ENCODE measurements around the gene PTPMT1.
"Not testable (repeated sequence)": the region's sequence is repeated elsewhere in the genome, so short reads cannot be mapped to it uniquely, and the experiment has no call there.

The PTPMT1 gene

DNA sequence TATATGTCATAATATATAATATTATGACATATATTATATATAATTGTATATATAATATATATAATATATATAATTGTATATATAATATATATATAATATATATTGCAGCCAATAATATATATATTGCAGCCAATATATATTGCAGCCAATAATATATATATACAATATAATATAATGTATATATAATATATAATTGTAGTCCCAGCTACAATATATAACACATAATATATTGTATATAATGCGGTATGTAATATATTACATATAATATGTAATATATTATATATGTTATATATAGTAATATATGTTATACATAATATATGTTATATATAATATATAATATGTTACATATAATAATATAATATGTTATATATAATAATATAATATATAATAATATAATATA, 6.7 kb upstream of the PTPMT1 start:
- in situ Hi-C loops (cut with HindIII; ENCODE audit: low sequenced_read_pairs), result no loop called here
- no peak overlapping the region for H3K4me3 ChIP-seq (ENCODE audit: low read depth, low read length)
- DNase-seq (ENCODE audit: low read depth), result no peak
- TF ChIP-seq, protein P1, sequence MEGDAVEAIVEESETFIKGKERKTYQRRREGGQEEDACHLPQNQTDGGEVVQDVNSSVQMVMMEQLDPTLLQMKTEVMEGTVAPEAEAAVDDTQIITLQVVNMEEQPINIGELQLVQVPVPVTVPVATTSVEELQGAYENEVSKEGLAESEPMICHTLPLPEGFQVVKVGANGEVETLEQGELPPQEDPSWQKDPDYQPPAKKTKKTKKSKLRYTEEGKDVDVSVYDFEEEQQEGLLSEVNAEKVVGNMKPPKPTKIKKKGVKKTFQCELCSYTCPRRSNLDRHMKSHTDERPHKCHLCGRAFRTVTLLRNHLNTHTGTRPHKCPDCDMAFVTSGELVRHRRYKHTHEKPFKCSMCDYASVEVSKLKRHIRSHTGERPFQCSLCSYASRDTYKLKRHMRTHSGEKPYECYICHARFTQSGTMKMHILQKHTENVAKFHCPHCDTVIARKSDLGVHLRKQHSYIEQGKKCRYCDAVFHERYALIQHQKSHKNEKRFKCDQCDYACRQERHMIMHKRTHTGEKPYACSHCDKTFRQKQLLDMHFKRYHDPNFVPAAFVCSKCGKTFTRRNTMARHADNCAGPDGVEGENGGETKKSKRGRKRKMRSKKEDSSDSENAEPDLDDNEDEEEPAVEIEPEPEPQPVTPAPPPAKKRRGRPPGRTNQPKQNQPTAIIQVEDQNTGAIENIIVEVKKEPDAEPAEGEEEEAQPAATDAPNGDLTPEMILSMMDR (IDR thresholded peaks at IDR 0.05; ENCODE audit: low read depth, low read length, missing control alignments), result no peak

DNA sequence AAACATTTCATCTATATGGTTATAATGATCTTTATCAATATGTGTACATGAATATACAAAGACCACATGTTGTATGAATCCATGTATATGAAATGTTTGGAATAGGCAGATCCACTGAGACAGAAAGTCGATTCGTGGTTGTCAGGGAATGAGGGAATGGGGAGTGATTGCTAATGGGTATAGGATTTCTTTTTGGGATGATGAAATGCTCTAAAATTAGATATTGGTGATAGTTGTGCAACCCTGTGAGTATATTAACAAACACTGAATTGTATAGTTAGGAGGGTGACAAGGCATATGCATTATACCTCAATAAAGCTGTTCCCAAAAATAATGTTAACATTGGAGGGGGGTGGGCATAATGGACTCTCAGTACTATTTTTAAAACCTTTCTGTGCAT, 5.0 kb upstream of the PTPMT1 start:
- no peak overlapping the region for H3K4me3 ChIP-seq (ENCODE audit: low read depth, low read length)
- TF ChIP-seq, protein P1 (IDR thresholded peaks at IDR 0.05; ENCODE audit: low read depth, low read length, missing control alignments), result no peak
- in situ Hi-C loops (cut with HindIII; ENCODE audit: low sequenced_read_pairs), result no loop called here
- DNase-seq (ENCODE audit: low read depth), result no peak

DNA sequence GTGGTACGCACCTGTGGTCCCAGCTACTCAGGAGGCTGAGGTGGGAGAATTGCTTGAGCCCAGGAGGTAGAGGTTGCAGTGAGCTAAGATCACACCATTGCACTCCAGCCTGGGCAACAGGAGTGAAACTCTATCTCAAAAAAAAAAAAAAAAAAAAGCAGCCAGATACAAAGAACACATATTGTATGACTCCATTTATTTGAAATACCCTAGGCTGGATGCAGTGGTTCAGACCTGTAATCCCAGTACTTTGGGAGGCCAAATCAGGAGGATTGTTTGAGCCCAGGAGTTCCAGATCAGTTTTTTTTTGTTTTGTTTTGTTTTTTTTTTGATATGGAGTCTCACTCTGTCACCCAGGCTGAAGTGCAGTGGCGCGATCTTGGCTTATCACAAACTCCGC, 3.0 kb upstream of the PTPMT1 start:
- H3K4me3 ChIP-seq (ENCODE audit: low read depth, low read length); in situ Hi-C loops (cut with HindIII; ENCODE audit: low sequenced_read_pairs); DNase-seq (ENCODE audit: low read depth): not testable (repeated sequence)

DNA sequence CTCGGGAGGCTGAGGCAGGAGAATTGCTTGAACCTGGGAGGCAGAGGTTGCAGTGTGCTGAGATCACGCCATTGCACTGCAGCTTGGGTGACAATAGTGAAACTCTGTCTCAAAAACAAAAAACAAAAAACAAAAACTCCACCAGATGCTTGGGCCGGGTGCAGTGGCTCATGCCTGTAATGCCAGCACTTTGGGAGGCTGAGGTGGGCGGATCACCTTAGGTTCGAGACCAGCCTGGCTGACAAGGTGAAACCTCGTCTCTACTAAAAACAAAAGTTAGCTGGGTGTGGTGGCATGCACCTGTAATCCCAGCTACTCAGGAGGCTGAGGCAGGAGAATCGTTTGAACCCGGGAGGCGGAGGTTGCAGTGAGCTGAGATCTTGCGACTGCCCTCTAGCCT, 1.0 kb upstream of the PTPMT1 start:
- DNase-seq (ENCODE audit: low read depth); in situ Hi-C loops (cut with HindIII; ENCODE audit: low sequenced_read_pairs): not testable (repeated sequence)
- H3K4me3 ChIP-seq (ENCODE audit: low read depth, low read length), result peak overlapping the region; percentile 84

DNA sequence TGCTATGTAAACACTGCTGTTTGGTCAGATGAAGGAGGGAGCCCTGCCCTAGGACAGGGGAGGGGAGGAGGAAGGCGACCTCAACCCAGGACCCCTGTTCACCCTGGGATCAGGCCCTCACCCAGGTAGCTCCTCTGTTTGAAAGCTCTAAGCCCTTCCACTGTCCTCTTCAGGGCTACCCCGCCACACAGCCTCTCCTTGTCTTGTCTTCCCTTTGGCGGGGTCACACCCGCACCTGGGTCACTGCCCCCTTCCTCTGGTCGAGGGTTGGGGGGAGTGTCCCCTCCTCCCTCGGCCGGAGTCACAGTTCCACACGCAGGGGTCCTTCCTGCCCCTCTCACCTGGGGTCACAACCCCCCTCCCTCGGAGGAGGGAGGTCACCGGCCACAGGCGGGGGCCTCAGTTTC, 463 bp upstream of the PTPMT1 start:
- in situ Hi-C loops (cut with HindIII; ENCODE audit: low sequenced_read_pairs), result no loop called here
- peak overlapping the region; percentile 84 for H3K4me3 ChIP-seq (ENCODE audit: low read depth, low read length)
- DNase-seq (ENCODE audit: low read depth), result no peak
- TF ChIP-seq, protein P1 (IDR thresholded peaks at IDR 0.05; ENCODE audit: low read depth, low read length, missing control alignments), result no peak

DNA sequence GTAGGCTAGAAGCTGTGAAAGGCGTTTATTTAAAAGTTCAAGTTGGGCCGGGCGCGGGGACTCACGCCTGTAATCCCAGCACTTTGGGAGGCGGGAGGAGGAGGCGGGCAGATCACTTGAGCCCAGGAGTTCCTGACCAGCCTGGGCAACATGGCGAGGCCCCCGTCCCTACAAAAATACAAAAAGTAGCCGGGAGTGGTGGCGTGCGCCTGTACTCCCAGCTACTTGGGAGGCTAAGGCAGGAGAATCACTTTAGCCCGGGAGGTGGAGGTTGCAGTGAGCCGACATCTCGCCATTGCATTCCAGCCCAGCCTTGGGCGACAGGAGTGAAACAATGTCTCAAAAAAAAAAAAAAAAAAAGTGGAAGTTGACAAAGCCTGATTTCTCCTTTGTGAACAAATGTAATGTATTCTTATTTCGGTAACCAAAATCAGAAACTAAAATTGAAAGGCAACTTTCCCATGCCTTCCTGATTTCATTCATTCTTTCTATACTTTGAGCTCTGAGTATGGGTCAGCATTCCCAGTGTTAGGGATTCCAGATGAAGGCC, 825 bp downstream of the PTPMT1 start:
- no peak for DNase-seq (ENCODE audit: low read depth)

DNA sequence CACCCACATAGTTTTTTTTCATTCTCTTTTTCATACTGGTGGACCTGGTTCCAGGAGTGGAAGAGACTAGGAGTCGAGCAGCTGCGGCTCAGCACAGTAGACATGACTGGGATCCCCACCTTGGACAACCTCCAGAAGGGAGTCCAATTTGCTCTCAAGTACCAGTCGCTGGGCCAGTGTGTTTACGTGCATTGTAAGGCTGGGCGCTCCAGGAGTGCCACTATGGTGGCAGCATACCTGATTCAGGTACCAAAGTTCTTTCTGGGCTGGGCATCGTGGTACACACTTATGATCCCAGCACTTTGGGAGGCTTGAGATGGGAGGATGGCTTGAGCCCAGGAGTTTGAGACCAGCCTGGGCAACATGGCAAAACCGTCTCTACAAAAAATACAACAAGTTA, 4.2 kb downstream of the PTPMT1 start:
- DNase-seq (ENCODE audit: low read depth), result no peak
- no peak overlapping the region for H3K4me3 ChIP-seq (ENCODE audit: low read depth, low read length)
- TF ChIP-seq, protein P1 (IDR thresholded peaks at IDR 0.05; ENCODE audit: low read depth, low read length, missing control alignments), result no peak
- in situ Hi-C loops (cut with HindIII; ENCODE audit: low sequenced_read_pairs), result no loop called here

More for the DNA sequence above, 825 bp downstream of the PTPMT1 start:
- peak overlapping the region; percentile 84 for H3K4me3 ChIP-seq (ENCODE audit: low read depth, low read length)
- in situ Hi-C loops (cut with HindIII; ENCODE audit: low sequenced_read_pairs), result no loop called here
- TF ChIP-seq, protein P1 (IDR thresholded peaks at IDR 0.05; ENCODE audit: low read depth, low read length, missing control alignments), result no peak
